ENCODE results near the gene TSPAN11. TPM values are rescaled to one million over a fixed set of nuclear protein-coding genes. Genes with fewer than 3 reads are reported as not detected.

TSPAN11 gene
- total and polyA plus RNA-seq, 2 of the 4 experiments (the other 2 are of a cell fraction): 0.18 to 0.26 TPM

DNA sequence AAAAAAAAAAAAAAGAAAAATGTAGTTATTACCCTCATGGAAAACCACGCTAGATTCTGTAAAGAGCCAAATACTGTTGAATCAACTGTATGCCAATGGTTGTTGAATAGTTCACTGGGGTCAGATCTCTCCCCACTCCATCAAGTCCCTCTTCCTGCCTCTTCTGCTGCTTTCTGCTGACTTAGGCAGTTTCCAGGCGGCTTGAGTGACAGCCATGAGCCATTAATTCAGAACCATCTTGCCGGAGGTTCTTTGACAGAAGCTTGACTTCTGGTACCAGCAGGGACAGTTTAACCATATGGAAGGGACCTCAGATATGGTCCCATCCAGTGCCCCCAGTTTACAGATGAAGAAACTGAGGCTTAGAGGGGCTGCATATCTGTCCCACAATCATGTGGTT is 34.5 kb downstream of the TSPAN11 start:
- no peaks in the 10 kb centered on the region; the same call in 1 of the 2 replicates for H3K9me1 ChIP-seq (ENCODE audit: insufficient read depth, low read length)
- no peak overlapping the region for H2AK9ac ChIP-seq (replicated peaks; ENCODE audit: low read depth, low read length, poor library complexity)
- H3K27ac ChIP-seq (ENCODE audit: insufficient read depth, low read length): no peak overlapping the region
- no peak overlapping the region for H2BK15ac ChIP-seq (ENCODE audit: low read depth, low read length)
- 50% methylated on average over 2 of the region's 3 CpGs; no CpG with 5 or more reads in 1 of the 2 experiments for WGBS, 2 experiments (ENCODE audit: extremely low coverage in 2 of 2, insufficient read length in 1 of 2)
- no peak overlapping the region for H3K9ac ChIP-seq (ENCODE audit: low read depth, low read length)
- DNase-seq (no peak), ATAC-seq (ENCODE audit: low read depth) (no peak)
- no peak overlapping the region for H2BK5ac ChIP-seq (ENCODE audit: low read depth, low read length, poor library complexity, severe bottlenecking)
- H3K4me1 ChIP-seq (ENCODE audit: control insufficient read depth, insufficient read depth, low read length): no peaks in the 10 kb centered on the region
- no TSS peak for BruUV-seq (replicated peaks)
- H4K20me1 ChIP-seq (ENCODE audit: insufficient read depth, low read length): no peaks in the 10 kb centered on the region
- dilution Hi-C loops (cut with HindIII; ENCODE audit: low sequenced_read_pairs, unreplicated experiment): no loop called here
- H2BK20ac ChIP-seq (ENCODE audit: low read depth, low read length): no peak overlapping the region
- H3K56ac ChIP-seq (ENCODE audit: extremely low read depth, insufficient read depth, low read length): no peak overlapping the region
- H4K91ac ChIP-seq (ENCODE audit: insufficient read depth, low read depth, low read length): no peak overlapping the region
- H3K27me3 ChIP-seq (ENCODE audit: control insufficient read depth, insufficient read depth, low read length): peaks cover 7% of the 10 kb centered on the region
- H3K14ac ChIP-seq (replicated peaks; ENCODE audit: low read depth, low read length): no peak overlapping the region
- intact Hi-C loops (cut with micrococcal nuclease): no loop called here
- TF ChIP-seq MAFK (IDR thresholded peaks at IDR 0.05; ENCODE audit: low read depth, low read length) (peak; percentile 67), BHLHE40 (IDR thresholded peaks at IDR 0.05; ENCODE audit: low read depth, low read length) (no peak)
- no peak overlapping the region for H4K8ac ChIP-seq (ENCODE audit: low read depth in 2 of 2, low read length in 2 of 2)
- no peak overlapping the region for H3K4ac ChIP-seq (ENCODE audit: low read depth, low read length)
- no peak overlapping the region for H3K23ac ChIP-seq (ENCODE audit: low read depth, low read length)
- CTCF ChIA-PET: no interaction called here
- H3K79me1 ChIP-seq (ENCODE audit: low read depth in 1 of 2, low read length in 2 of 2): no peaks in the 10 kb centered on the region
- H3K18ac ChIP-seq (ENCODE audit: low read depth, low read length): no peak overlapping the region
- H2AK5ac ChIP-seq (ENCODE audit: low read depth, low read length): no peak overlapping the region
- no peak overlapping the region for H3K4me2 ChIP-seq (ENCODE audit: low read depth, low read length)
- no peaks in the 10 kb centered on the region for H3K36me3 ChIP-seq (ENCODE audit: control insufficient read depth, insufficient read depth, low read length)
- no peak overlapping the region for H4K5ac ChIP-seq (ENCODE audit: low read depth, low read length)
- no peak overlapping the region for H3K4me3 ChIP-seq (ENCODE audit: insufficient read depth, low read depth, low read length)
- H2AFZ ChIP-seq (replicated peaks; ENCODE audit: low read length, poor library complexity): no peak overlapping the region
- H3K9me3 ChIP-seq (ENCODE audit: control insufficient read depth, insufficient read depth, low read length): no peaks in the 10 kb centered on the region
- POLR2A ChIA-PET (ENCODE audit: unreplicated experiment): no interaction called here
- in situ Hi-C loops (cut with MboI; ENCODE audit: low sequenced_read_pairs): no loop called here
- no peak overlapping the region for H2BK120ac ChIP-seq (ENCODE audit: low read depth, low read length)

Measured in IMR-90 (cell line).